NCI-H1436 treated with DMSO at 0.1 percent for 48 hours (cell line): Measurements from ENCODE around the gene DLL1.

Source experiments
- DNase-seq: peaks from one replicate; lab custom pipeline; 2025; lab: John Stamatoyannopoulos, UW

The DLL1 gene

DNA sequence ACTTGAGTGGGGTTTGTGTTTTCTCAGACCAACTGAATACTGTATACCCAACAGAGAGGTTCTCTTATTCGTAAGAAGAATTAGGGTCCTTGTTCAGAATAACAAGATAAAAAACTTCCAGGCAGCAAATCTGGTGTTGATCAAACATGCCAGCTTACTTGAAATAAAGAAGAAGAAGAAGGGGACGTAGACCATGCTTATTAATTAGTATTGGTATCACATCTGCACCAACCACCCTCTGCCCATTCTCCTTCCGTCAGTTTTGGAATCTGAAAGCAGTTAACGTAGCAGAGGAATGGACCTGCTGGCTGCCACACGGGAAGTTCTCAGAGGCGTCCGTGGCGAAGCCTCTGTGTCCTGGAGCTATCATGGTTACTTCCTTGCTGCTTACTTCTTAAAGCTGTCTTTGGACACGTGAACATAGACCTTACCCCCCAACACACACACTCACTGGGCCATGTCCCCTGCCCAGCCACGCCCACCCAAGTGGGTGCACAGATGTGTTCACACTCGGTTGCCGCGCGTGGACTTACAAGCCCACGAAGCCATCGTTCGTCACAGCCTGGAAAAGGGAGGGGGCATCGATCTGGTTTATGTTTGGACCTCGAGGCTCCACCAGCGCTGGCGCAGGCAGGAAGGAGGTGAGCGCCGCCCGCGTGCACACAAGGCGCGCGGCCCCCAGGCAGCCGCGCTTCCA, 4.1 kb upstream of the DLL1 start:
- DNase-seq: no peak

- no peak for DNase-seq
Observed at GRCh38 chr6:170294298-170294730, 3.4 kb upstream of the DLL1 start.

DNA sequence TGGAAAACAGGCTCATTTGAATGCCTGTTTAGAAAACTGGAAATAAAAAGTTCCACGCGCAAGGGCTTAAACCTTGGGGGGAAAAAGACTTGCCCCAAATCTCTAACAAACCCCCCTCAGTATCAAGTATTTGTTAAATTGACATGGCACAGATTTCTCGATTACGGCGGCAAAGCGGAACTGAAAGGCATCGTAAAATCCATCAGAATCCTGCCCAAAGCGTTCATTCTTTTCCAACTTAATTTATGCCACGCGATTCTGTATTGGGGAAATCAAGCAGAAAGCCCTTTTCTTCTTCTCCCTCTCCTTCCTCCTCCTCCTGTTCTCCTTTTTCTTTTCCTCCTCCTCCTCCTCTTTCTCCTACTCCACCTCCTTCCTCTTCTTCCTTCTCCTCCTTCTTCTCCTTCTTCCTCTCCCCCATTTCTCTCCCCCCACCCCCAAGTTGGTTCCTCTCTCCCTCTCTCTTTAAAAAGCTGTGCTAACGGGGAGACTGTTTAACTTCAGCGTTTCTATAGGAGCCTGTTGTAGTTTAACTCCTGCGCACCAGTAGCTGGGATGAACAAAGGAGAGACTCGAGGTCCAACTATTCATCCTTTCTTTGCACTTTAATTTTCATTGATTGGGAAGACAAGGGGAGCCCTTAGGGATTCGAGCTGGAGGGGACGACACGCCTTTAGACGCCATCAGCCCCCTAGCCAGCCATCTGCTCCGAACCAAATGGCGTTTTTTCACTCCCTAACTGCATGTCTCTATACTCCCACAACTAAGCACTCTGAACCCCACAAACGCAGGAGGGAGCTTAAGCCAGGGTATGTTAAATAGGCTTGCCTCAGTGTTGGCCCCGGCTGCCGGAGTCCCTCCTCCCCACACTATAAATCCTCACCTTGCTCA, 2.7 kb upstream of the DLL1 start:
- DNase-seq: no peak

- DNase-seq: no peak
Observed at GRCh38 chr6:170292407-170293158, 1.7 kb upstream of the DLL1 start.

- no peak for DNase-seq
Observed at GRCh38 chr6:170292111-170292406, 1.2 kb upstream of the DLL1 start.

- DNase-seq: peak; percentile 56
Observed at GRCh38 chr6:170291271-170292110, 613 bp upstream of the DLL1 start.

DNA sequence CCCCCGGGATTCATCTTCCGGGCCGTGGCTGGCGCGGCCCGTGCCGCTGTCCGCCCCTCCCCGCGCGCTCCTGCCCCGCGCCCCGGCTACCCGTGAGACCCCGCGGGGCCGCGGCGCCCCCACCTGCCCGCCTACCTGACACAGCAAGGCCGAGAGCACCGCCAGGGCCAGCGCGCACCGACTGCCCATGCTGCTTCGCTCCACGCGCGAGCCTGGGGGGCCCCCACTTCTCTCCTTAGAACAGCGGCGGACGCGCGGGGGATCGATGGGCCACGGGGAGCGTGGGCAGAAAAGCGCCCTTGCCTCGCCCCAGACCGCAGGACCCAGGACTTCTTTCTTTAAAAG, 955 bp downstream of the DLL1 start:
- no peak for DNase-seq

DNA sequence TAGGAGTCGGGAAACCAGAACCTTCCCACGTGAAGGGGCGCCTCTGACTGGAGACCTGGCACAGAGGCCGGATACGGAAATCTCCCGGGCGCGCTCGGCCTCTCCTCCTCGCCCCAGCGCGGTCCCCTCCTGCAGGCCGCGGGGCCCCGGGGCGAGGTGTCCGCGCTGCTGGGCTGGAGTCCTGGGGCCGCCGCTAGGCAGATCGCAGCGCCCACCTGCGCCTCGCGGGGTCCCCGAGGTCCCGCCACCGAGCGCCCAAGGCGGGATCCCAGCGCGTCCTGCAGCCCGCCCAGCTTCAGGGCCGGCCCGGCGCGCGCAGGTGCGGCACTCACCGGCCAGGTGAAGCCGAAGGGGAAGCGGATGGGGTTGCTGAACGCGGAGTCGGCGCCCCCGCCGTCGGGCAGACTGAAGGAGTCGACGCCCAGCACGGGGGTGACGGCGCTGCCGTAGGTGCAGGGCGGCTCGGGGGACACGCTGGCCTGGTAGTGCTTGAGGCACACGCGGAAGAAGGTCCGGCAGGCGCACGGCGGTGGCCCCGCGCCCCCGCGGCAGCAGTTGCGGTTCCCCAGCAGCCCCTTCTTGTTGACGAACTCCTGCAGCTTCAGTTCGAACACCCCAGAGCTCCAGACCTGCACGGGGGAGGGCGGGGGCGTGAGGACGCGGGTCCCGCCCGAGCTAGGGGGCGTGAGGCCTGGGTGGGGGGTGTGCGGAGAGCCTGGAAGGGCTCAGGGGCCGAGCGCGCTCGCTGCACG, 1.5 kb downstream of the DLL1 start:
- no peak for DNase-seq

- DNase-seq: no peak
Observed at GRCh38 chr6:170288852-170289179, 2.1 kb downstream of the DLL1 start.

DNA sequence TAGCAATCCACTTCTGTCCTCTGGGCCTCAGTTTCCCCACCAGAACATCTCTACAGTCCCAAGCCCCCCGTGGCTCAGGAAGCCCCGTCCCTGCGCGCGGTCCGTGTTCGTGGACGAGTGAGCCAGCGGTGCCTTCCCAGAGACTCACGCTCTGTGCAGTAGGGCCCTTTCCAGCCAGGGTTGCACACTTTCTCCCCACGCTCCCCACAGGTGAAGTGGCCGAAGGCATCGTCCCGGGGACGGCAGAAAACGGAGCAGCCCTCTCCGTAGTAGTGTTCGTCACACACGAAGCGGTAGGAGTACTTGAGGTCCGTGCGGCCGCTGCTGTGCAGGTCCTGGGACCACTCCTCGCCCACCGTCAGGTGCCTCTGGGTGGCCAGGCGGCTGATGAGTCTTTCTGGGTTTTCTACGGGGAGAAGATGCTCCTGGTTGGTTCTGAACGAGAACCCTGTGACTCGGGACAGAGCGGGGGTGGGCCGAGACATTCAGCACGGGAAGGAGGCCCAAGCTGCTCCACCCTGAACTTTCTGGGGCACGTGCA, 2.7 kb downstream of the DLL1 start:
- DNase-seq: no peak

GRCh38 chr6:170287371-170287876, 3.5 kb downstream of the DLL1 start:
- no peak for DNase-seq

- DNase-seq: no peak
Observed at GRCh38 chr6:170286934-170287265, 4.0 kb downstream of the DLL1 start.

DNA sequence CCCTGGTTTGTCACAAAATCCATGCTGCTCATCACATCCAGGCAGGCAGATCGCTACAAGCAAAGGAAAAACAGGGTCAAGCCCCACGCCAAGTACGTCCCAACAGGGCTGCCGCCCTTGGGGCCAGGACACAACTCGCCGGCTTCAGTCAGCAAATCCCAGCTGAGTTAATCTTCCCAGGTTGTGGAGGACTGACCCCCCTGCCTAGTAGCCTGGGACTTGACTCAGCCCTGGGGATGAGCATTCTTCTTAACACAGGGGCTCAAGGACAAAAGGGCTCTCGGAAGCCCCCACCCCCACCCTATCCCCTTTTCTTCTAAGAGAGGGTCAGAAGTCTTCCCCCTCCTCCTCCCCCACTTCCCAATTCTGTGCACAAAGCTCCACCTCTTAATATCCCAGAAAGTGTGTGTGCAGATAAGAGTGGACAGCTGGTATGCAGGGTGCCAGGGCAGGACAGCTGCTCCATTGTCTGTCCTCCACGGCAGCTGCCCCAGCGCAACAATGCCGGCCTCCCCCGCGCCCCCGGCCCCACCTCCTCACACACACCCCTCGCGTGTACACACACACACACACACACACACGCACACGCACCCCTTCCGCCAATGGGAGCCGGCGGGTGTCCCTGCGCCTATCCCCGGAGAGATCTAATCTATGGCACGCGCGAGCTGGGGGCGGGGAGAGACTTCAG, 4.5 kb downstream of the DLL1 start:
- DNase-seq: no peak

DNA sequence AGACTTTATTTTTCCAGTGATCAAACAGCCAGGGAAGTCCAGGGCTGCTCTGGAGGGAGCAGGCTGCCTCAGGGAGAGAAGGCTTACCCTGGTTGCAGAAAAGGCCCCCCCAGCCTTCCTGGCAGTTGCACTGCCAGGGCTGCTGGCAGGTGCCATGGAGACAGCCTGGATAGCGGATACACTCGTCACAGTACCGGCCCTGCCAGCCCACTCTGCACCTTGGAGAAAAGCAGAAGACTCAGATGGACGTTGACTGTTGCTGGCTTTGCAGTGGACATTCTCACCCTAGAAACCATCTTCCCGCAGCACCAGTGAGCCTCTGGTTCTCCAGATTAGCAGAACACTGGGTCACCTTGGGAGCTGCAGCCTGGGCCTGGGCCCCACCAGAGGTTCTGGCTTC, 5.4 kb downstream of the DLL1 start:
- no peak for DNase-seq

GRCh38 chr6:170284866-170285469, 5.9 kb downstream of the DLL1 start:
- DNase-seq: no peak

DNA sequence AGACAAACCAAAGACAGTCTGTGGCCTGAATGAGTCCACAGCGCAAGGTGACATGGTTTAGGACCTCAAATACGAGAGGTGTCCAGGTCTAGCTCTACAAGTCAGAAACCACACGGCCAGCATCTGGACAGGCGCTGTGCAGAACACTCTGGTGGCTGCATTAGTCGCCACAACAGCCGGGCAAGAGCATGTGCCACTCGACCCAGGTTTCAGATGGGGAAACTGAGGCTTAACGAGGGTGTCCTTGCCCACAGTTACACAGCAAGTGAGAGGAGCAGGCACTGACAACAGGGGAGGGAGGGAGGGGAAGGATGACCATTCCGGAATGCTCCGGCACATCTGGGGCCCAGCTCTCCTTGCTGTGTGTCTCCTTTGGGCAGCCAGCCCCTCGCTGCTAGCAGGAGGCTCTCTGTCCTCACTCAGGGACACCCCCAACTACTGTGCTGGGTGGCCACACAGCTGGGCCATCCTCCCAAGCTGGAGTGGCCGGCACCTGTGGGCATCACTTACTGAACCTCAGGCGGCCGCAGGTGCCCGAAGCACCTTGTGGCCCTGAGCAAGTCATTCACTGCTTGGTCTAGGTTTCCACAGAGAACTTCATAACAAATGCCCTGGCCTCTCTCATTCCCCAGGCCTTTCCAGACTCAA, 6.6 kb downstream of the DLL1 start:
- DNase-seq: no peak

DNA sequence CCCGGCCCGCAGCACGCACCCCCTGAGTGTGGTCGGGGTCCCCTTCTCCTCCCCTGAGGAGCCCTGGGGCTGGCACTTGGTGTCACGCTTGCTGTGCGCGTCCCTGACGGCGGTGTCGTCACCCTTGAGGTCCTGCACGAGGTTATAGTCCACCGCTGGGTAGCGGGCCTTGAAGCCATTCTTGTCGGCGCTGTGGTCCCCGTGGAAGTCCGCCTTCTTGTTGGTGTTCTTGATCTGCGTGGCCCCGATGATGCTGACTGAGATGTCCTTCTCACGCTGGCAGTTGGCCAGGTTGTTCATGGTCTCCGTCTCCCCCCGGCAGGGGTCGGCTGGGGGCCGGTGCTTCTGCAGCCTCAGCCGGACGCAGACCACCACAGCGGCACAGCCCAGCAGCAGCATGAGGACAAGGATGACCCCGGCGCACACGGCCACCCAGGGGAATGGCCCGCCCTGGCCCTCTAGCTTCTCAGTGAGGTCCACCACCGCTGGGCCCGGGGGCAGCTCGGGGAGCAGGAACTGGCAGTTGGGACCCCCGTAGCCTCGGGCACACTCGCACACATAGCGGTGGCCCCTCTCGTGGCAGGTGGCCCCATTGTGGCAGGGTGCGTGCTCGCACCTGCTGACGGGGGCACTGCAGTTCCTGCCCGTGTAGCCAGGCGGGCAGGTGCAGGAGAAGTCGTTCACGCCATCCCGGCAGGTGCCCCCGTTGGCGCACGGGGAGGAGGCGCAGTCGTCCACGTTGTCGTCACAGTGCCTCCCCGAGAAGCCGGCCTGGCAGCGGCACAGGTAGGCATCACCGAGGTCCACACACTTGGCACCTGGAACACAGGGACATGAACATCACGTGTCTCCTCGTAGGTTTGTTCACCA, 7.4 kb downstream of the DLL1 start:
- no peak for DNase-seq

DNA sequence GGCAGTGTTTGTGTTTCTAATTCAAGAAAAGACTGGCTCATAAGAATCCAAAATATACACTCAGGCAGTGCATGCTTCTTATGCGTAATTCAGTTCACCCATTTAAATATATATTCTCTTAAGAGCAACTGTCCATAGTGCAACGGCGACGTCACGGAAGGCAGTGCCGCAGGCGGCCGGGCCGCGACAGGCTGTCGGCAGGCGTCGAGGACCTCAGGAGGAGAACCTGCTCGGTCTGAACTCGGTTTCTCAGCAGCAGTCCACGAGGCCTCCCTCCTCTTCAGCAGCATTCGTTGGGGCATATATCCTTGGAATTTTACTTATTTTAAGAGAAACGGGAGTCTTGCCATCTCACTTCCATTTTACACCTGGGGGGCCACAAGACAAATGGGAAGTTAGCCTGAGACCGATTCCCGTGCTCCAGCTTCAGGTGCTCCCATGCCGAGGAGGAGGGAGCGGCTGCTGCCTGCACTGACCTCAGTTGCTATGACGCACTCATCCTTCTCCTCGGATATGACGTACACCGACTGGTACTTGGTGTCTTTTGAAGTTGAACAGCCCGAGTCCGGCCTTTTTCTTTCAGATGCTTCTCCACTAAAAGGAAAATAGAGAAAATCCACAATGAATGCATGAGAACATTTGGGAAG, 8.2 kb downstream of the DLL1 start:
- no peak for DNase-seq
